GM18858 (cell line): ENCODE data around the gene ZFR2.
"Not testable (repeated sequence)": the region's sequence is repeated elsewhere in the genome, so short reads cannot be mapped to it uniquely, and the experiment has no call there.

Source experiments
- ATAC-seq: cut with Tn5 transposase; IDR thresholded peaks from one replicate; pipeline ENCODE4 v1.9.1; 2021; ENCODE audit not compliant: unreplicated experiment

Gene ZFR2

DNA sequence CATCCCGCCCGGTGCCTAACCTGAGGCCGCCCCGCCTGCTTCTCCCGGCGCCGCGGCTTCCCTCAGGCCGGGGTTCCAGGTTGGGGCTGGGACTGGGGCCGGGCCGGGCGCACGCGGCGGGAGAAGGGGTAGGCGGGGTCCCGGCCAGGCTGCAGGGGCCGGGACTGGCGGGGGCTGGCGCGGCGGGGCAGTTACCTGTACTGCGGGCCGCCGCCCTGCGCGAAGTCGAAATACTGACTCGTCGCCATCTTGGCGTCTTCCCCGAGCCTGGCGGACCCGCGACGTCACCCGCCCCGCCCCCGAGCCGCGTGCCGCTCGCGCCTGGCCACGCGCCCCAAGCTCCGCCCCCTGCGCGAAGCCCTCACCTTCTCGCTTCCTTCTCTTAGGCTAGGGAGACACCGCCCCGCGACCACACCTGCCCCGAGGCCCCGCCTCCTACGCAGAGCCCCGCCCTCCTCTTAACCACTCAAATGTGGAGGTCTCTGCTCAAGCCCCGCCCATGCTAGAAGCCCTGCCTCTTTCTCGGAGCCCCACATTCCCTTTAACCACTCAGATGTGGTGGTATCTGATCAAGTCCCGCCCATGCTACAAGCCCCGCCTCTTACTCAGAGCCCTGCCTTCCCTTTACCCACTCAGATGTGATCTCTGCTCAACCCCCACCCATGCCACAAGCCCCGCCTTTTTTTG is at the start of gene ZFR2:
ZFR2 (minus strand) TSS at position 269 of the 687 bp plus-strand sequence; CDS start at position 248, 21 bp downstream.
- ATAC-seq, result no peak

DNA sequence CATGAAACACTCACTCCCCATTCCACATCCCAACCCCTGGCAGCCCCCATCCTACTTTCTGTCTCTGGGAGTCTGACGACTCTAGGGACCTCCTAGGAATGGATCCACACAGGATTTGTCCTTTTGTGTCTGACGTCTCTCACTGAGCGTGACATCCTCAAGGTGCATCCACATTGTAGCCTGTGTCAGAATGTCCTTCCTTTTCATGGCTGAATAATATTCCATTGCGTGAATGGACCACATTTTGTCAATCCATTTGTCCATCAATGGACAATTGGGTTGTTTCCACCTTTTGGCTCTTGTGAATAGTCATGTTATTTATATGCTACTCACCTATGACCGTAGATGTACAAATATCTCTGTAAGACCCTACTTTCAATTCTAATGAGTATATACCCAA is 47.2 kb upstream of the ZFR2 start:
- ATAC-seq, result no peak

- no peak for ATAC-seq
Observed at GRCh38 chr19:3914199-3914598, 45.4 kb upstream of the ZFR2 start.

GRCh38 chr19:3910105-3910504 is 41.3 kb upstream of the ZFR2 start:
- no peak for ATAC-seq

- no peak for ATAC-seq
Observed at GRCh38 chr19:3908266-3909054, 39.6 kb upstream of the ZFR2 start.

- ATAC-seq, result no peak
Observed at GRCh38 chr19:3907626-3908265, 38.9 kb upstream of the ZFR2 start.

- no peak for ATAC-seq
Observed at GRCh38 chr19:3904233-3904632, 35.4 kb upstream of the ZFR2 start.

DNA sequence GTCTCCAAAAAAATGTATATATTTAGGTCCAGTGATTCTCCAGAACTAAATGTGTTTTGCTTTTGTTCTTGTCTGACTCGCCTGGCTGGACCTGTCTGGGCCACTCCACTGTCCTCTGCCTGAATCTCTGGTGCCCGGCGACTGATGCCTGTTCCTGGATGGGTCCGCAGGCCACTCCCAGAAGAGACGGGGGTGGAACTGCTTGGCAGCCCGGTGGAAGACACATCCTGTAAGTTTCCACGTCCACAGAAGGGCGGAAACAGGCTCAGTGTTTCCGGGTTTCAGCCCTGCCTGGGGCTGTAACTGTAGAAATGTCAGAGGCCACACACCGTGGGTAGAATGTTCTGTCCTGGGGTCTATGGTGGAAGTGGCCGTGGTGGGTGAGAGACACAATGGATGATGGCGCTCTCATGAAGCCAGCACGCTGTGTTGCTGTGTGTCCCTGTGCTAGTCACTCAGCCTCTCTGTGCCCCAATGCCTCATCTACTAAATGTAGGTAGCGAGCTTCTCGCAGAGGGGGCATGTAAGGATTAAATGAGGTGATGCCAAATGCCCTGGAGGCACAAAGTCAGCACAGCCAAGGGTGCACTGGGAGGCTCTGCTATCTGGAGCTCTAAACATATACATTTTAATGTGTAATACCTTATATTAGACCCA is 33.6 kb upstream of the ZFR2 start:
- no peak for ATAC-seq

DNA sequence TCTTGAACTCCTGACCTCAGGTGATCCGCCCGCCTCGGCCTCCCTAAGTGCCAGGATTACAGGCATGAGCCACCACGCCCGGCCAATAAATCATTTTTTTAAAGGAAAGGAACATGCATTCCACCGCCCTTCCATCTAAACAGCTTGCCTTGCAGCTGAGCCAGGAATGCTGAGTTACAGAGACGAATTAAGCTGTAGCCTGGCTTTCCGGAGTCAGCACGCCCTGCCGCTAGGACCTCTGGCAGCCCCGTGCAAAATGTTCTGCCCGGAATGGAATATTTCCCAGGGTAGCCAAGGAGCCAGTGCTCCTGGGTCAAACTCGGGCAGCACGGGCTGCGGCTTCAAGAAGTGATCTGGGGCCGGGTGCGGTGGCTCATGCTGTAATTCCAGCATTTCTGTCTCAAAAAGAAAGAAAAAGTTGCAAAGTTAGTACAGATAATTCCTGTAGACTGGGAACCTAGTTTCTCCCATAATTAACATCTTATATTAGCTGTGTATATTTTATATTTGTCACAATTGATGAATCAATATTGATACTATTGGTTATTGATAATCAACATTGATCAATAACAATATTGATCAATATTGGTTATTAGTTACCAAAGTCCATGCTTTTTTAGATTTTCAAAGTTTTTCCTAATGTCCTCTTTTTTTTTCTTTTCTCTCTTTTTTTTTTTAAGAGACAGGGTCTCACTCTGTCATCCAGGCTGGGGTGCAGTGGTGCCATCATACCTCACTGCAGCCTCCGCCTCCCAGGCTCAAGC is 30.9 kb upstream of the ZFR2 start:
- no peak for ATAC-seq

- no peak for ATAC-seq
Observed at GRCh38 chr19:3898426-3898825, 29.6 kb upstream of the ZFR2 start.

DNA sequence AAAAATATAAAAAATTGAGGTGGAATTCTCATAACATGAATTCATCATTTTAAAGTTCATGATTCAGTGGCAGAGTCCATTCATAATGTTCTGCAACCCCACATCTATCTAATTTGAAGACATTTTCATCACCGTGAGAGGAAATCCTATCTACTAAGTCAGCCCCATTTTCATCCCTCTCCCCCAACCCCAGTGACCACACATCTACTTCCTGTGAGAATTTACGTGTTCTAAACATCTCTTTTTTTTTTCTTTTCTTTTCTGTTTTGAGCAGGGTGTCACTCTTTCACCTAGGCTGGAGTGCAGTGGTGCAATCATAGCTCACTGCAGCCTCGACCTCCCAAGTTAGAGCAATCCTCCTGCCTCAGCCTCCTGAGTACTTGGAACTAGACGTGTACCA is 29.1 kb upstream of the ZFR2 start:
- ATAC-seq, result no peak

- ATAC-seq, result no peak
Observed at GRCh38 chr19:3895788-3896187, 26.9 kb upstream of the ZFR2 start.

DNA sequence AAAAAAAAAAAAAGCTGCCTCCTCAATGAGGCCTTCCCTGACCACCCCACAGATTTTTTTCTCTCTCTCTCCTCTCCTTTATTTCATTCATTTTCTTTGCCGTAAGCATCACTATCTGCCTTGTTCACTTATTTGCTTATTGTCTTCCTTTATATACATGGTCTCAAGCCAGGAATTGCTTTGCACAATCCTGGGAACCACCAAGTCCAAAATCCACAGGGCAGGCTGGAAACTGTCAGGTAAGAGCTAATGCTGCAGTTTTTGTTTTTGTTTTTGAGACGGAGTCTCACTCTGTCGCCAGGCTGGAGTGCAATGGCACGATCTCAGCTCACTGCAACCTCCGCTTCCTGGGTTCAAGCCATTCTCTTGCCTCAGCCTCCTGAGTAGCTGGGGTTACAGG is 26.1 kb upstream of the ZFR2 start:
- ATAC-seq, result not testable (repeated sequence)

DNA sequence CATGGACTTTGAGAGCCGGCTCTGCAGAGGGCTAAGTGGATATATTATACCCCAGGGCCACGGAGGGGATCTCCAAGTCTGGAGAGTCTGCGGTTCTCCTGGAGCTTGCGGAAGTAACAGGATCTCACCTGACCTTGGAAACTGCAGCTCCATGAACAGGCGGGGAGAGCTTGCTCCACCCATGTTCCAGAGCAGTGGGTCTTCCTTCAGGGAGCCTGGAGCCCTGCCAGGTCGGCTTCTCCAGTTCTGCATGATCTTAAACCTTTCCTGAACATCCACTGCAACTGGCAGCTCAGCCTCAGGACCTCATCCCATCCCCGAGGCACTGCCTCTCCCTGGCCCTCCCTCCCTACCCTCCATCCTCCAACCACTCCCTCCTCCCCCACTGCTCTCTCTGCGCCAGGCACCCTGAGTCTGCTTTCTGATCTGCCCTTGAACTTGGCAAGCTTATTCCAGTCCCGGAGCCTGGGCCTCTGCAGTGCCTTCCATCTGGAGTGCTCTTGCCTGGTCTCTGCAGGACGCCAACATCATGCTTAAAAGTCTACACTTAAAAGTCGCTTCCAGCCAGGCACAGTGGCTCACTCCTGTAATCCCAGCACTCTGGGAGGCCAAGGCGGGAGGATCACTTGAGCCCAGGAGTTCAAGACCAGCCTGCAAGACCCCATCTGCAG is 24.8 kb upstream of the ZFR2 start:
- no peak for ATAC-seq

DNA sequence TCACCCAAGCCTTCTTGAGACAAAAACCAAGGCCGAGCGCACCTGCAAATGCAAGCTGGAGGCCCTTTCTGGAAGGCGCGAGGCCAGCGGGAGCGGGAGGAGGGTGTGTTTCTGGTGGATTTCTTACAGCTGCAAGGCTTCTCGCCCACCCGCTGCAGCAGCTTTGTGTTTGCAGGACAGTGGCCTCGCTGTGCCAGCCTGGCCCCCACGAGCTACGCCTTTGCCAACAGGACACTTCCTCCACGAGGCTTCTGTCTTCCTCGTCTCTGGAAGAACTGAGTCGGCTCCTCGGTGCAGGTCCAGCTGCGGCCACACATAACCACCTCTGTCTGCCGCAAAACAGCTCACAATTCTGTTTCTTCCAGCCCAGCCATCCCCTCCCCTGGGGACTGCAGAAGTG is 21.8 kb upstream of the ZFR2 start:
- ATAC-seq, result no peak

DNA sequence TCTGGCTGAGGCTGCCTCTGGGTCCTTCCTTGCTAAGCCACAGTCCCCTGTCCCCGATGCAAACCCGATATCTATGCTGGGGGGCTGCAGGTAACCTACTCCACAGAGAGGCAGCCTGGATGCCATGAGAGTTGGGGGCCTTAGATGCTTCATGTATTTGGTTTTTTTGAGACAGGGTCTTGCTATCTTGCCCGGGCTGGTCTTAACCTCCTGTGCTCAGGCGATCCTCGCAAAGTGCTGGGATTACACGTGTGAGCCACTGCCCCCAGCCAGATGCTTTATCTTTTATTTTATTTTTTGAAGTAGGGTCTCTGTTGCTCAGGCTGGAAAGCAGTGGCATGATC is 13.2 kb upstream of the ZFR2 start:
- no peak for ATAC-seq

DNA sequence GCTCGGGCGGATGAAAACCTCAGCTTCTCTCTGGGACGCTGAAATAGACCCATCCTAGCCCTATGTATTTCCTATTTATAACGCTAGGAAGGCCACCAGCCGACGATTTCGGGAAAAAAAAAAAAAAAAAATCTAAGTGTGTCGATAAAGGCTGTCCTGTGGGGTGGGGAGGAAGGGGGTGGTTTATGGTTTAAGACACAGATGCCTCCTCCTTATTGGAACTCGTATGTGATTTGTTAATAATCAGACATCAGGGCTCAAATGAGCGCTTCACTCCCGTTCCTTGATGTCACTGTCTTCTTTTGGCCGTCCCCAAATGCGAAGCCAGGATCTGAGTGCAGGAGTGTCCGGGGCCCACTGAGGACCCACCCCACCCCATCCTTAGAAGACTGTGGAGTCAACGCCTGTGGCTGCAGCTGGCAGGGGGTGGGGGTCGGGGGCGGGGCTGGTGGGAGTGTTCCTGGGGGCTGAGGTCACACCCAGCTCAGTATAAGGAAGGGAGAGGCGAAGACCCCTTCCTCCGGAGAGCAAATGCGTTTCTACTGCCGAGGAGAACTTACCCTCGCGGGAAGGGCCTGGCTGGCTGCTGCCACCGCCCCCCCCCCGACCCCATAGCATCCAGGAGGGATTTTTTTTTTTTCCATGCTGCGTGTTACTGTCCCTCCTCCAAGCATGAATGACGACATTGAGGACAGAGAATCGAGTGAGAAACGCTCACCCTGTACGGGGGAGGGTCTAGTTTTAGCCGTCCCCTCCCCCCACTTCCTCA is 12.6 kb upstream of the ZFR2 start:
- ATAC-seq, result no peak

DNA sequence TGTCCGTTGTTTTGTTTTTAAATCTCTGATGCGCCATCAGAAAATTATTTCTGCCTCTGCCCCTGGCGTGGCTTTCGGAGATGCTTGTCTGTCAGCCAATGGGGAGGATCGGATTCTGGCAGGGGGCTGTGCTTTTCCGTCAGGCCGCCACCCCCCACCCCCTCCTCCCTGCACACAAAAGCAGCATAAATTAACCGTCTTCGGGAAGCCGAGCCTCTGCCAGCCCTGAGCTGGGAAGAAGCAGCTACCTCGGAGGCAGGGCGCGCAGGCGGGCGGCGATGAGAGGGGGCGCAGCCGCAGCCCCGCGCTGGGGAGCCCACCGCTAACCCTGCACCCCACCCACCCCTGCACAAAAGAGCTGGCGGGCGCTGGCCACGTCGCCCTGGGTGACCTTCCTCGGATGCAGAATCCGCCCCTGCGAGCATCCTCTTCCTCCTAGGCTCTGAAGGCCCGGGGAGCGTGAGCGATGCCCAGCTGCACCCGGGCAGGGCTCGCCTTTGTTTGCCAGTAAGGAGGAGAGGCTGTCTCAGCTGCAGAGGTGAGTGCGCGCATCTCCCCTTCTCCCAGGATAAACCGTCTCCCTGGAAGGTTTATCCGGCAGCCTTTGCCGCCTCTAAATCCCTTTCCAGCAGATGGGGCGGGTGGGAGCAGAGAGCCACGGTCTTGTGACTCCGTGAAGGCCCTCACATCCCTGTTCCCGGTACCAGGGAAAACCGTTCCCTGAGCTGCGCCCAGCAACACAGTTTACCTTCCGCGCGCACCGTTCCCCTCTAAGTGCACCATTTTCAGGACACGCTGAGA is 11.8 kb upstream of the ZFR2 start, which contains the start of gene ATCAY:
ATCAY (plus strand) TSS at position 215 of the 801 bp plus-strand sequence. CDS start 5,083 bp downstream, outside the sequence.
- no peak for ATAC-seq

GRCh38 chr19:3879656-3880055 is 10.8 kb upstream of the ZFR2 start:
- no peak for ATAC-seq
